Measurements from ENCODE around the gene MSI2. TPM values are rescaled to one million over a fixed set of nuclear protein-coding genes. Genes with fewer than 3 reads are reported as not detected.

Gene MSI2
- total RNA-seq, 1 donor: 12.6 TPM

- no peak overlapping the region for H3K4me3 ChIP-seq (ENCODE audit: low read depth, low read length)
- TF ChIP-seq, protein P1, sequence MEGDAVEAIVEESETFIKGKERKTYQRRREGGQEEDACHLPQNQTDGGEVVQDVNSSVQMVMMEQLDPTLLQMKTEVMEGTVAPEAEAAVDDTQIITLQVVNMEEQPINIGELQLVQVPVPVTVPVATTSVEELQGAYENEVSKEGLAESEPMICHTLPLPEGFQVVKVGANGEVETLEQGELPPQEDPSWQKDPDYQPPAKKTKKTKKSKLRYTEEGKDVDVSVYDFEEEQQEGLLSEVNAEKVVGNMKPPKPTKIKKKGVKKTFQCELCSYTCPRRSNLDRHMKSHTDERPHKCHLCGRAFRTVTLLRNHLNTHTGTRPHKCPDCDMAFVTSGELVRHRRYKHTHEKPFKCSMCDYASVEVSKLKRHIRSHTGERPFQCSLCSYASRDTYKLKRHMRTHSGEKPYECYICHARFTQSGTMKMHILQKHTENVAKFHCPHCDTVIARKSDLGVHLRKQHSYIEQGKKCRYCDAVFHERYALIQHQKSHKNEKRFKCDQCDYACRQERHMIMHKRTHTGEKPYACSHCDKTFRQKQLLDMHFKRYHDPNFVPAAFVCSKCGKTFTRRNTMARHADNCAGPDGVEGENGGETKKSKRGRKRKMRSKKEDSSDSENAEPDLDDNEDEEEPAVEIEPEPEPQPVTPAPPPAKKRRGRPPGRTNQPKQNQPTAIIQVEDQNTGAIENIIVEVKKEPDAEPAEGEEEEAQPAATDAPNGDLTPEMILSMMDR (IDR thresholded peaks at IDR 0.05; ENCODE audit: insufficient read depth, low read length): no peak
- DNase-seq (ENCODE audit: low read depth): no peak
These were observed 48.9 kb downstream of the MSI2 start for GRCh38 chr17:57305144-57305728.

DNA sequence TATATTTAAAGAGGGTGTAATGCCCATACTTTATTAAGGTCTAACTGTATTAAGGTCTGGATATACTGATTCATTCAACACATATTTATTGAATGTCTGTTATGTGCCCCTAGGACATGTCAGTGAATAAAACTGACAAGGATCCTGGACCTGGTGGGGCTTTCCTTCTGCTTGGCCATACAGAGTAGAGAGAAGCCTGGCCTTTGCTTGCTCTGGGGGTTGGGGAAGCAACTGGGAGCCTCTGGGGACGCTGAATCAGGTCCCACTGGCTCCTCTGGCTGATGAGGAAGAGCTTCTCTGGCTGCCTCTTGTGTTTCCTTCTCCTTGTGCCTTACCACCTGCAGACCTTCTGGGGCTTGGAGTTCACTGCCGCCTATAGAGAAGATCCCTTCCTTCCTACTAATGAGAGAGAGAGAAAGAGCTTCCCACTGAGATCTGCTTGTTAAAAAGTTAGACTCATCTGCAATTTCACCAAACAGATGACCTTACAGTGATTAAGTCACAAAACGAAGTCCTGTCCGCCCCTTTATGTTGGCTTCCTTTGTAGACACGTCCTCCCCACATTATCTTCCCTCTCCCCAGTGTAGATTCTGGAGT, 49.7 kb downstream of the MSI2 start:
- H3K4me3 ChIP-seq (ENCODE audit: low read depth, low read length): no peak overlapping the region
- TF ChIP-seq, protein P1 (IDR thresholded peaks at IDR 0.05; ENCODE audit: insufficient read depth, low read length): no peak
- no peak for DNase-seq (ENCODE audit: low read depth)

DNA sequence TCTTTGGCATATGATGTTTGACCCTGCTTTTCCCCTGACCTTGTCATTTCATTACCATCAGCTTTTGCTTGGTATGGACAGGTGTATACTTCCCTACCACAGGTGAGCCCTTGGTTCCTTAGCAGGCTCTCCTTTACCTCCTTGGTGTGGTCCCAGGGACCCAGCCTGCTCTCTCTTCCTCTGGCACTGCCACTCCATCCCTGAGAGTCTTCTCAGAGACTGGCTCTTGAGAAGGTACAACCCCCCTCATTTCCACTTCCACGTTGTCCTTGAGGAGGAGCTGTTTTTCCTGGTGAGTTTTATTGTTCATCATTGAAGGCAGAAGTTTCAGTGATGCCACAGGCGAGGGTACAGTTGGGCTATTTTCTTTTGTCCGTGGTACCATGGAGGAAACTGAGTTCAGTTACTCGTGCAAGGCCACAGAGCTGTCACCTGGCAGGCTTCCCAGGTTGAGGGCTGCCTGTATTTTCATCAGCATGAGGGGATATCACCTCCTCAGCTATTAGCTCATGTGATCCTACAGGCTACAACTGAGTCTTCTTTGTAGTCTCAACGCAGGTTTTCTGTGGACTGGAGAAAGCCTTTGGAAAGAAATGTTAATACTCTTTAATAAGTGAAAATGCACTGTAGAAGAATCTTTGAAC, 52.3 kb downstream of the MSI2 start:
- TF ChIP-seq, protein P1 (IDR thresholded peaks at IDR 0.05; ENCODE audit: insufficient read depth, low read length): no peak
- no peak overlapping the region for H3K4me3 ChIP-seq (ENCODE audit: low read depth, low read length)
- DNase-seq (ENCODE audit: low read depth): no peak

GRCh38 chr17:57309479-57309878, 53.2 kb downstream of the MSI2 start:
- TF ChIP-seq, protein P1 (IDR thresholded peaks at IDR 0.05; ENCODE audit: insufficient read depth, low read length): no peak
- H3K4me3 ChIP-seq (ENCODE audit: low read depth, low read length): no peak overlapping the region
- no peak for DNase-seq (ENCODE audit: low read depth)

DNA sequence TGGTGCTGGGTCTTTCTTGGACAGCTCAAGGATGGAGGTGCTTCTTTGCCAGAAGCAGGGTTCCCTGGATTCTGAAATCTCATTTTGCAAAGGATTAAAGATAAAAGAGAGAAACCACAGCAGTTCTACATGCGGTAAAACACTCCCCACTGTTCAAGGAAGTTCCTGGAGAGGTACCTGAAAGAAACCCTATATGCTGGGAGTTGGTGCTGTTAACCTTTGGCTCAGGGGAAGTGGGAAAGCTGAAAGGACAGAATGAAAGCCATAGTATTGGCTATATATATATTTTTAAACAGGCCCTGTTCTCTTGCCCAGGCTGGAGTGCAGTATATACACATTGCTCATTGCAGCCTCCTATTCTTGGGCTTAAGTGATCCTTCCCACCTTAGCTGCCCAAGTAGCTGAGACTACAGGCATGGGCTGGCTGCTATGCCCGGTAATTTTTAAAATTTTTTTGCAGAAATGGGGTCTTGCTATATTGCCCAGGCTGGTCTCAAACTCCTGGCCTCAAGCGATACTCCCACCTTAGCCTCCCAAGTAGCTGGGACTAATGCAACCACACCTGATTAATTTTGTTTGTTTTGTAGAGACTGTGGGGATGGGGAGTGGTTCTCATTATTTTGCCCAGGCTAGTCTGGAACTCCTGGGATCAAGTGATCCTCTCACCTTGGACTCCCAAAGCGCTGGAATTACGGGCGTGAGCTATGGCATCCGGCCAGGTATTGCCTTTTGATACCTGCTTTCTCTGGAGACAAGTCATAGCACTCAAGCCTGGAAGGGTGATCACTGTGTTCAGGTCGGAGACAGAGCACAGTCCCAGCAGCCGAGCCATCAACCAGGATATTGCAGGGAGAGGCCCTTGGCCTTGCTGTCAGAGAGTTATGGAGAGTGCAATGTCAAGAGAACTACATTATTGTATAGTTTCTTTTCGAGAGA, 55.2 kb downstream of the MSI2 start:
- TF ChIP-seq, protein P1 (IDR thresholded peaks at IDR 0.05; ENCODE audit: insufficient read depth, low read length): no peak
- H3K4me3 ChIP-seq (ENCODE audit: low read depth, low read length): no peak overlapping the region

GRCh38 chr17:57312242-57312641, 55.9 kb downstream of the MSI2 start:
- TF ChIP-seq, protein P1 (IDR thresholded peaks at IDR 0.05; ENCODE audit: insufficient read depth, low read length): no peak
- DNase-seq (ENCODE audit: low read depth): no peak
- H3K4me3 ChIP-seq (ENCODE audit: low read depth, low read length): no peak overlapping the region

More for the DNA sequence above, 55.2 kb downstream of the MSI2 start:
- DNase-seq (ENCODE audit: low read depth): no peak

All from fibroblast of the aortic adventitia (primary cell).